ELR (cell line): ENCODE data around the gene MPL.
A peak's percentile ranks its signal among the peaks of the same experiment; 100 is the strongest.
"Not testable (repeated sequence)": the region's sequence is repeated elsewhere in the genome, so short reads cannot be mapped to it uniquely, and the experiment has no call there.

ENCODE experiments used
- DNase-seq: peaks from one replicate; pipeline ENCODE4 v3.0.0-alpha.2; 2015; ENCODE audit warnings: low read depth

The MPL gene

GRCh38 chr1:43377831-43378230 lies 40.2 kb downstream of the MPL start:
- no peak for DNase-seq

- no peak for DNase-seq
Observed at GRCh38 chr1:43379476-43379875, 41.9 kb downstream of the MPL start.

GRCh38 chr1:43381612-43382011 lies 44.0 kb downstream of the MPL start:
- no peak for DNase-seq

GRCh38 chr1:43382027-43382779 lies 44.6 kb downstream of the MPL start:
- DNase-seq, result no peak

- peak; percentile 27 for DNase-seq
Observed at GRCh38 chr1:43383449-43383848, 45.8 kb downstream of the MPL start.

GRCh38 chr1:43386676-43387075 lies 49.1 kb downstream of the MPL start:
- no peak for DNase-seq

GRCh38 chr1:43387976-43388599 lies 50.5 kb downstream of the MPL start:
- peak; percentile 37 for DNase-seq

GRCh38 chr1:43388613-43389012 lies 51.0 kb downstream of the MPL start:
- no peak for DNase-seq

- peak; percentile 97 for DNase-seq
Observed at GRCh38 chr1:43389326-43390313, 52.0 kb downstream of the MPL start, which contains the start of the genes MED8 and SZT2. MED8 (minus strand) TSS chr1:43389800; CDS start chr1:43389764, 36 bp downstream. SZT2 (plus strand) TSS chr1:43389899; CDS start chr1:43389969, 70 bp downstream.

- DNase-seq, result no peak
Observed at GRCh38 chr1:43392702-43393101, 55.1 kb downstream of the MPL start.

- DNase-seq, result no peak
Observed at GRCh38 chr1:43395523-43395922, 57.9 kb downstream of the MPL start.

- no peak for DNase-seq
Observed at GRCh38 chr1:43396059-43396458, 58.4 kb downstream of the MPL start.

GRCh38 chr1:43398227-43398626 lies 60.6 kb downstream of the MPL start:
- no peak for DNase-seq

GRCh38 chr1:43400441-43400840 lies 62.8 kb downstream of the MPL start:
- DNase-seq, result not testable (repeated sequence)

GRCh38 chr1:43402089-43402865 lies 64.7 kb downstream of the MPL start:
- no peak for DNase-seq
